Measurements from ENCODE around the gene XRCC5.

Gene XRCC5

DNA sequence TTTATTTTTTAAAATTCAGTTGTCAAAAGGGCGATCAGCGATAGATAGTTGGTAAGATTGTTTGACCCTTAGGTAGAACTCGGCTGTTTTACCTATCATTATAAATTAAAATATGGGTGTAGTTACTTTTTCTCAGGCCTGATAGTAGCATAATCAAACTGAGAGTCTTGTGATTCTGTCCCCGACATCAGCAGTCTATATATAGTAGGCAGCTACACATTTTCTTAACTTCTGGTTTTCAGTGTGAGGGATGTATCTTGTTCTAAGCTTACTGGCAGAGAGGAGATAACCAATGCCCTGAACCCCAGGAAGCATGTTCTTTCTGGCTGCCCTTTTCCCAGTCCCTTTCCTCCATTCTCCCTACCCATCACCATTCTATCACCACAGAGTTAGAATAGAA, 56.6 kb downstream of the XRCC5 start:
- no peak overlapping the region for H3K27ac ChIP-seq
- no peak for TF ChIP-seq ZFX (IDR thresholded peaks at IDR 0.05; ENCODE audit: borderline replicate concordance)
- TF ChIP-seq, protein P1, sequence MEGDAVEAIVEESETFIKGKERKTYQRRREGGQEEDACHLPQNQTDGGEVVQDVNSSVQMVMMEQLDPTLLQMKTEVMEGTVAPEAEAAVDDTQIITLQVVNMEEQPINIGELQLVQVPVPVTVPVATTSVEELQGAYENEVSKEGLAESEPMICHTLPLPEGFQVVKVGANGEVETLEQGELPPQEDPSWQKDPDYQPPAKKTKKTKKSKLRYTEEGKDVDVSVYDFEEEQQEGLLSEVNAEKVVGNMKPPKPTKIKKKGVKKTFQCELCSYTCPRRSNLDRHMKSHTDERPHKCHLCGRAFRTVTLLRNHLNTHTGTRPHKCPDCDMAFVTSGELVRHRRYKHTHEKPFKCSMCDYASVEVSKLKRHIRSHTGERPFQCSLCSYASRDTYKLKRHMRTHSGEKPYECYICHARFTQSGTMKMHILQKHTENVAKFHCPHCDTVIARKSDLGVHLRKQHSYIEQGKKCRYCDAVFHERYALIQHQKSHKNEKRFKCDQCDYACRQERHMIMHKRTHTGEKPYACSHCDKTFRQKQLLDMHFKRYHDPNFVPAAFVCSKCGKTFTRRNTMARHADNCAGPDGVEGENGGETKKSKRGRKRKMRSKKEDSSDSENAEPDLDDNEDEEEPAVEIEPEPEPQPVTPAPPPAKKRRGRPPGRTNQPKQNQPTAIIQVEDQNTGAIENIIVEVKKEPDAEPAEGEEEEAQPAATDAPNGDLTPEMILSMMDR (IDR thresholded peaks at IDR 0.05) = no peak

DNA sequence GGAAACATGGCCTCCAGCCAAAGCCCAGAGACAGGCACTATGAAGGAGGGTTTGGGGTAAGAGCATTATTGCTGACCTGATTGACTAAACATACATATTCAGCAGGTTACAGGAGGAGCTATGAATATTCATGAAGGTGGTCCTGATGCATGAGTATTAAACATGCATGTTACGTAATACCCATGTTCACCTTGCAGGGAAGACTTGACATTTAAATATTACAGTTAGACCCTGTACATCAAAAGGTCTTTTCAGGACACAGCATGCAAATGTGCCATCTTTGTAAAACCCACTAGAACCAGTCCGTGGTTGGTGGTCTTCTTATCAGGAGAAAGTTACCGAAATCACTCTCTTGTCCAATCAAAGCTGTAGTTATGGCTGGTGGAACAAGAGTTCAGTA, 59.9 kb downstream of the XRCC5 start:
- TF ChIP-seq ZFX (IDR thresholded peaks at IDR 0.05; ENCODE audit: borderline replicate concordance) = no peak
- H3K27ac ChIP-seq = no peak overlapping the region

DNA sequence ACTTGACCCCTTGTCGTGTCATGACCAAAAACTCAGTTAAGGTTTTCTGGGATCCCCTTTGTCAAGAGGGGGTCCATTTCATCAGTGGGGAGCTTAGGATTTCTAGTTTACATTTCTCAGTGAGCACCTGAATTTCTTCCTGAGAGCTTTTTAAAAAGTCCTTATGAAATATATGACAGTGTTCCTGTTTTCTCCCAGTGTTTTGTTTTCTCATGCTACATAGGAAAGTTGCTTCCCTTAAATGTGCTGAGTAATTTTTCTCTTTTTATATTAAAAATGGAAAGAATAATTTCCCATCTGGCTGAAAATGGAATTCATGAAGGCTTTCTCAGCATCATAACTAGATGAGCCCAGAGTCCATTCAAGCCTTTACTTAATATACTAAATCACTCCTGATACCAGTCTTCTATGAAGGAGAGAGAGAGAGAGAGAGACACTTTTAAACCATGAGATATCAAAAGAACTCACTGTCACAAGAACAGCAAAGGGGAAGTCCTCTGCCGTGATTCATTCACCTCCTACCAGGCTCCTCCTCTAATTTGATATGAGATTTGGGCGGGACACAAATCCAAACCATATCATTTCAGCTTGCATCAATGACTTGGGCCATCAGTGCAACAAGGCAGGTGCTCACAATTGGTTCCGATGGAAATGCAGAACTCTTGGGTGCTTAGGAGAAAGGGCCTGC, 61.1 kb downstream of the XRCC5 start:
- TF ChIP-seq, protein P1 (IDR thresholded peaks at IDR 0.05) = no peak
- no peak for TF ChIP-seq ZFX (IDR thresholded peaks at IDR 0.05; ENCODE audit: borderline replicate concordance)
- no peak overlapping the region for H3K27ac ChIP-seq

DNA sequence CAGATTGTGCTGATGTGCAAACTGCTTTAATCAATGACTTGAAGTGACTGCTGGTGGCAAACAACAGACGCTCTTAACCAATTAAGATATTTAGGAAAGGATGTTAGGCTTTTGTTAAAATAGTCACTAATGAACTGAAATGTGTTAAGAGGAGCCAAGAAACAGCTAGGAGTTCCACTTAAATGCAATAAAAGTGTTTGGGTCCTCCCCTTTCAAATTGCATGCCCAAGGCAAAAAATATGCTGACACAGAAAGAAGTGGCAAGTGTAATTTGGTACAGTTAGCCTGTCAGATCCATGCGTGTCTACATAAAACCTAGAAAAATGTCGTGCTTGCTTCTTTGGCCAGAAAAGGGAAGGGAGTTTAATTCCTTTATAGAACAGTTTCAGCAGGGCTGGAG, 61.9 kb downstream of the XRCC5 start:
- TF ChIP-seq, protein P1 (IDR thresholded peaks at IDR 0.05) = no peak
- TF ChIP-seq ZFX (IDR thresholded peaks at IDR 0.05; ENCODE audit: borderline replicate concordance) = no peak
- H3K27ac ChIP-seq = no peak overlapping the region

DNA sequence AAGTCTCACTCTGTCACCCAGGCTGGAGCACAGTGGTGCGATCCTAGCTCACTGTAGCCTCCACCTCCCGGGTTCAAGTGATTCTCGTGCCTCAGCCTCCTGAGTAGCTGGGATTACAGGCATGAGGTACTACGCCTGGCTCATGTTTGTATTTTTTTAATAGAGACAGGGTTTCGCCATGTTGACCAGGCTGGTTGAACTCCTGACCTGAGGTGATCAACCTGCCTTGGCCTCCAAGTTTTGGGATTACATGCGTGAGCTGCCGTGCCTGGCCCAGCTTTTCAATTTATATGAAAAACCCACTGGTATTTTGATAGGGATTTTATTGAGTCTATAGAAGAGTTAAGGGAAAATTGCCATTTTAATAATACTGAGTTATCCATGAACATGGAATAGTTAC, 63.3 kb downstream of the XRCC5 start:
- no peak overlapping the region for H3K27ac ChIP-seq
- no peak for TF ChIP-seq ZFX (IDR thresholded peaks at IDR 0.05; ENCODE audit: borderline replicate concordance)
- TF ChIP-seq, protein P1 (IDR thresholded peaks at IDR 0.05) = no peak

DNA sequence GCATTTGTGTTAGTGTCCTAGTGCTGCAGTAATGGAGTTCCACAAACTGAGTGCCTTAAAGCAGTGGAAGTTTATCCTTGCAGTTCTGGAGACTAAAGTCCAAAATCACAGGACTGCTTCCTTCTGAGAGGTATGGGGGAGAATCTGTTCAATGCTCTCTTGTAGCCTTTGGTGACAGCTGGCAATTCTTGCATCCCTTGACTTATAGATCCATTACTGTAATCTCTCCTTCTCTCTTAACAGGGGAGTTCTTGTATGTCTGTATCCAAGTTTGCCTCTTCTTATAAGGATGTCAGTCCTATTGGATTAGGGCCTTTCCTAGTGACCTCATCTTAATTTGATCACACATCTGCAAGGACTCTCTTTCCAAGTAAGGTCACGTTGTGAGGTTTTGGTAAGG, 69.9 kb downstream of the XRCC5 start:
- TF ChIP-seq ZFX (IDR thresholded peaks at IDR 0.05; ENCODE audit: borderline replicate concordance) = no peak
- TF ChIP-seq, protein P1 (IDR thresholded peaks at IDR 0.05) = no peak
- no peak overlapping the region for H3K27ac ChIP-seq

DNA sequence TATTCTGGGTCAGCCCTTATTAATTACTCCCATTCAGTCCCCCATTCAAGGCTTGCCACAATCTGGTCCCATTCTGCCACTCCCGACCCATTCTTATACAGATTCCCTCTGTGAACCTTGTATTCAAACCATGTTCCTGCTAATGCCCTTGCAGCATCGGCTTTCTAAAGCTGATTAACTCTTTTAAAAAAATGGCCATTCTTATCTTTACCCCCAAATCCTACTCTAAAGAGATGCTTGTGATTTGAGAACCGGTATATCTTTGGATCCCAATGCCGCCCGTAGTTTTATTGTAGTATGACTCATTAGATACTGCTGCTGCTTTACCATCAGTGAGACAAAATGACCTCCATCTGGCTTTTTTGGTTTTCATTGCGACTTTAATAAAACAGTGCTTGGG, 72.2 kb downstream of the XRCC5 start:
- TF ChIP-seq, protein P1 (IDR thresholded peaks at IDR 0.05) = no peak
- TF ChIP-seq ZFX (IDR thresholded peaks at IDR 0.05; ENCODE audit: borderline replicate concordance) = no peak
- no peak overlapping the region for H3K27ac ChIP-seq

DNA sequence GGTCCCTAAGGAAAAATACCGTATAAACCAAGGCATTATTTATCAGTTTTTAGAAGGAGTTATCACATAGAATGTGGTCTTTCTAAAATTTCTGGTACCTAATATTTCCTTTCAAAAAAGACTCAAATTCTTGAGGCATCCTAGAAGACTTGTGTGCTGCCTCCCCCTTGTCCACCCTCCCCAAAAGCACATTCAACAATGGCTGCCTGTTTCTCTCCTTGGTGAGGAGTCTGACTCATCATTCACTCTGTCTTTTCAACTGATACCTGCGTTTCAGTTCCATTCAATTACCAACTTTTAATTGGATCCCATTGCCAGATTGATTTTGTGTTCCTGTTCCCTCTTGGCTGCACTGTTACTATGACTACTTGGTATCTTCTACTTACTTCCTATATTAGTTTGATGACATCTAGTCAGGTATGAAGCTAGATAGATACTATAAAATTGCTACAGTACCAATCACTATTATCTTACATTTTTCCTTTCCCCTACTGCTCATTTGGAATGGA, 72.9 kb downstream of the XRCC5 start:
- no peak overlapping the region for H3K27ac ChIP-seq
- TF ChIP-seq, protein P1 (IDR thresholded peaks at IDR 0.05) = no peak
- TF ChIP-seq ZFX (IDR thresholded peaks at IDR 0.05; ENCODE audit: borderline replicate concordance) = no peak
